HFF-Myc (cell line): ENCODE data around the gene ACTR5.

Experiments
- DNase-seq: peaks from one replicate; pipeline ENCODE4 v3.0.0-alpha.2; 2011; ENCODE audit warnings: low read depth; ENCODE audit errors: extremely low read depth
- H3K4me3 ChIP-seq: replicated peaks from 2 replicates; pipeline ENCODE4 v1.5.1; 2011; ENCODE audit warnings: low read depth, mild to moderate bottlenecking, control low read depth, low read length
- TF ChIP-seq, protein P1 (sequence below): IDR thresholded peaks from 2 replicates; pipeline ENCODE4 v1.5.1; 2012; ENCODE audit warnings: mild to moderate bottlenecking, low read depth, low read length, control low read depth; ENCODE audit errors: missing control alignments

ACTR5 gene

GRCh38 chr20:38754924-38755323 lies 6.7 kb downstream of the ACTR5 start:
- H3K4me3 ChIP-seq: no peak overlapping the region
- TF ChIP-seq, protein P1, sequence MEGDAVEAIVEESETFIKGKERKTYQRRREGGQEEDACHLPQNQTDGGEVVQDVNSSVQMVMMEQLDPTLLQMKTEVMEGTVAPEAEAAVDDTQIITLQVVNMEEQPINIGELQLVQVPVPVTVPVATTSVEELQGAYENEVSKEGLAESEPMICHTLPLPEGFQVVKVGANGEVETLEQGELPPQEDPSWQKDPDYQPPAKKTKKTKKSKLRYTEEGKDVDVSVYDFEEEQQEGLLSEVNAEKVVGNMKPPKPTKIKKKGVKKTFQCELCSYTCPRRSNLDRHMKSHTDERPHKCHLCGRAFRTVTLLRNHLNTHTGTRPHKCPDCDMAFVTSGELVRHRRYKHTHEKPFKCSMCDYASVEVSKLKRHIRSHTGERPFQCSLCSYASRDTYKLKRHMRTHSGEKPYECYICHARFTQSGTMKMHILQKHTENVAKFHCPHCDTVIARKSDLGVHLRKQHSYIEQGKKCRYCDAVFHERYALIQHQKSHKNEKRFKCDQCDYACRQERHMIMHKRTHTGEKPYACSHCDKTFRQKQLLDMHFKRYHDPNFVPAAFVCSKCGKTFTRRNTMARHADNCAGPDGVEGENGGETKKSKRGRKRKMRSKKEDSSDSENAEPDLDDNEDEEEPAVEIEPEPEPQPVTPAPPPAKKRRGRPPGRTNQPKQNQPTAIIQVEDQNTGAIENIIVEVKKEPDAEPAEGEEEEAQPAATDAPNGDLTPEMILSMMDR: no peak
- DNase-seq: no peak

GRCh38 chr20:38755324-38755910 lies 7.2 kb downstream of the ACTR5 start:
- DNase-seq: no peak
- TF ChIP-seq, protein P1: no peak
- H3K4me3 ChIP-seq: no peak overlapping the region

DNA sequence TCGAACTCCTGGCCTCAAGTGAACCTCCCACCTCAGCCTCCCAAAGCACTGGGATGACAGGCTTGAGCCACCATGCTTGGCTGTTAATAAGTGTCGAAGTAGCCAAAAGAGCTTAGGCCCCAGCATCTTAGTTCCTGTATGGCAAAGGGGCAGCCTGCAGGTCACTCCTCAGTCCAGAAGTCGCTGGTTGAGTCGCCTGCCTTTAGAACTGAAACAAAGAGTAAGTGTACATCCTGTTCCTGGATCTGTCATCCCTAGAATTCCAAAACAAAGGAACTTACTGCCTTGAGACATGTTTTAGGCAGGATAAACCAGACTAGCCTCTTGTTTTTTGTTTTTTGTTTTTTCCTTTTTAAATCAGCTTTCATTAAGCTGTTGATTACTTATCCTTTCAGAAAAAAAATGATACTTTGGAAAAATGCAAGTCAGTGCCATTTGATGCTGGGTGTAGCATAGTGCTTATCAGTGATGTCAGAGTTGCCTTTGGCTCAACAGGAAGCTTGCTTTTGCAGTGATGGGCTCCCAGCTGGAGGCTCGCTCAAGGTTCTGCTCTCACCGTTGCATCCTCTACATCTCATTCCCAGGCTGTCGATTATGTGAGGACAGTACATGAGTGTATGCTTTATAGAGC lies 9.0 kb downstream of the ACTR5 start:
- no peak overlapping the region for H3K4me3 ChIP-seq

GRCh38 chr20:38759106-38759505 lies 10.8 kb downstream of the ACTR5 start:
- H3K4me3 ChIP-seq: no peak overlapping the region
- TF ChIP-seq, protein P1: no peak
- DNase-seq: no peak

More for the DNA sequence above, 9.0 kb downstream of the ACTR5 start:
- DNase-seq: no peak
- TF ChIP-seq, protein P1: no peak

DNA sequence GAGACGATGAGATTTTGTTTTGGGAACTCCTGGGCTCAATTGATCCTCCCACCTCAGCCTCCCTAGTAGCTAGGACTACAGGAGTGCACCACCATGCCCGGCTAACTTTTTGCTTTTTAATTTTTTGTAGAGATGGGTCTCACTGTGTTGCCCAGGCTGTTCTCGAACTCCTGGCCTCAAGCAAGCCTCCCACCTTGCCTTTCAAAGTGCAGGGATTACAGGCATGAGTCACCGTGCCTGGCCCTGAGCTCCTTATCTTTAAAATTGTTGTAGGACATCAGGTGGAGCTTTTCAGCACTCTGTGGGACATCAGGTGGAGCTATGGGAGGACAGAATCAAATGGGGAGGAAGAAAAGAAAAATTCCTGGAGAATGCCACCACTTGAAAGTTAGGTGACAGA lies 12.7 kb downstream of the ACTR5 start:
- DNase-seq: no peak
- H3K4me3 ChIP-seq: no peak overlapping the region
- TF ChIP-seq, protein P1: no peak

DNA sequence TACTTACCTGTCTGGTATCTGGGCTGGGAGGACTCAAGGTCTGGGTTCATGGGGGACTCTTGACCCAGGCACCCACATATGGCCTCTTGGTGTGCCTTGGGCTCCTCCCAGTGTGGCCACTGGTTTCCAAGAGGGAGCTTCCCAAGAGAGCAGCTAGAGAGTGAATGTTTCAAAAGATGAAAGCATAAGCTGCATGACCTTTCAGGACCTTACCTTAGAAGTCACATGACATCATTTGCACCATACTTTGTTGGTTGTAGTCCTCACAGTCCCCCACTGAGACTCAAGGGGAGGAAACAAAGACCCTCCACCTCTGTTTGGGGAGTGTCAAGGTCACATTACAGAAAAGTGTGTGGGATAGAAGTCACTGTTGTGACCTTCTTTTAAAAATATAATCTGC lies 13.9 kb downstream of the ACTR5 start:
- TF ChIP-seq, protein P1: no peak
- no peak overlapping the region for H3K4me3 ChIP-seq
- DNase-seq: no peak
